ENCODE data around the gene ZBTB21.
"Not testable (repeated sequence)": the region's sequence is repeated elsewhere in the genome, so short reads cannot be mapped to it uniquely, and the experiment has no call there.

Gene ZBTB21

GRCh38 chr21:41961282-41961701, 48.9 kb downstream of the ZBTB21 start:
- TF ChIP-seq CTCF (IDR thresholded peaks at IDR 0.05; ENCODE audit: insufficient read depth, low read depth, low read length, missing control alignments), result no peak
- DNase-seq (ENCODE audit: low read depth), result peak; percentile 28
- H3K4me3 ChIP-seq (ENCODE audit: low read length), result no peak overlapping the region

- no peak for DNase-seq (ENCODE audit: low read depth)
- no peak overlapping the region for H3K4me3 ChIP-seq (ENCODE audit: low read length)
- no peak for TF ChIP-seq CTCF (IDR thresholded peaks at IDR 0.05; ENCODE audit: insufficient read depth, low read depth, low read length, missing control alignments)
Observed at GRCh38 chr21:41960386-41960785, 49.8 kb downstream of the ZBTB21 start.

- not testable (repeated sequence) for DNase-seq (ENCODE audit: low read depth); H3K4me3 ChIP-seq (ENCODE audit: low read length)
Observed at GRCh38 chr21:41959697-41960096, 50.5 kb downstream of the ZBTB21 start.

- no peak overlapping the region for H3K4me3 ChIP-seq (ENCODE audit: low read length)
- no peak for TF ChIP-seq CTCF (IDR thresholded peaks at IDR 0.05; ENCODE audit: insufficient read depth, low read depth, low read length, missing control alignments)
- peak; percentile 81 for DNase-seq (ENCODE audit: low read depth)
Observed at GRCh38 chr21:41958886-41959563, 51.1 kb downstream of the ZBTB21 start.

GRCh38 chr21:41957991-41958766, 52.0 kb downstream of the ZBTB21 start:
- peak; percentile 42 for TF ChIP-seq CTCF (IDR thresholded peaks at IDR 0.05; ENCODE audit: insufficient read depth, low read depth, low read length, missing control alignments)
- H3K4me3 ChIP-seq (ENCODE audit: low read length), result no peak overlapping the region
- DNase-seq (ENCODE audit: low read depth), result peak; percentile 74

GRCh38 chr21:41956926-41957729, 53.0 kb downstream of the ZBTB21 start:
- no peak overlapping the region for H3K4me3 ChIP-seq (ENCODE audit: low read length)
- DNase-seq (ENCODE audit: low read depth), result peak; percentile 63
- TF ChIP-seq CTCF (IDR thresholded peaks at IDR 0.05; ENCODE audit: insufficient read depth, low read depth, low read length, missing control alignments), result peak; percentile 7

- TF ChIP-seq CTCF (IDR thresholded peaks at IDR 0.05; ENCODE audit: insufficient read depth, low read depth, low read length, missing control alignments), result no peak
- H3K4me3 ChIP-seq (ENCODE audit: low read length), result no peak overlapping the region
- no peak for DNase-seq (ENCODE audit: low read depth)
Observed at GRCh38 chr21:41955516-41955915, 54.6 kb downstream of the ZBTB21 start.

Measured in epithelial cell of esophagus (primary cell).